Heart right ventricle (tissue), 16 donors: ENCODE measurements around the gene NR3C1. TPM values are rescaled to one million over a fixed set of nuclear protein-coding genes. Genes with fewer than 3 reads are reported as not detected.

ENCODE experiments used
- ATAC-seq, 8 donors: fragments of 200-7000 bp; cut with Tn5 transposase; one replicate each; pipeline ENCODE4 v1.9.1; 2020; ENCODE audit warnings: mild to moderate bottlenecking in 8 of 8, moderate library complexity in 8 of 8, moderate number of reproducible peaks in 1 of 8
- DNase-seq, 2 donors: peaks; one replicate each; pipeline ENCODE4 v3.0.0-alpha.2; 2020
- H3K27ac ChIP-seq, 10 donors: fragments of 200-600 bp; sonication (generic) in 2 of 10; one replicate each; pipeline versions ENCODE4 v1.5.0 to v1.8.0; 2020 to 2022; ENCODE audit warnings: mild to moderate bottlenecking in 3 of 10
- H3K27me3 ChIP-seq, 7 donors: fragments of 200-600 bp; one replicate each; pipeline ENCODE4 v1.8.0; 2021 to 2022; ENCODE audit warnings: mild to moderate bottlenecking in 2 of 7
- H3K36me3 ChIP-seq, 9 donors: fragments of 200-600 bp; sonication (generic) in 1 of 9; one replicate each; pipeline versions ENCODE4 v1.5.0 to v1.8.0; 2020 to 2022; ENCODE audit warnings: mild to moderate bottlenecking in 2 of 9
- H3K4me1 ChIP-seq, 9 donors: fragments of 200-600 bp; sonication (generic) in 1 of 9; one replicate each; pipeline versions ENCODE4 v1.5.0 to v1.8.0; 2020 to 2022; ENCODE audit warnings: mild to moderate bottlenecking in 4 of 9
- H3K4me3 ChIP-seq, 10 donors: fragments of 200-600 bp; sonication (generic) in 2 of 10; one replicate each; pipeline versions ENCODE4 v1.5.0 to v1.8.0; 2020 to 2022; ENCODE audit warnings: mild to moderate bottlenecking in 7 of 10, moderate library complexity in 2 of 10
- H3K9me3 ChIP-seq, 11 donors: fragments of 200-600 bp in 10 of 11; sonication (generic) in 2 of 11; one replicate each; pipeline versions ENCODE4 v1.5.0 to v1.8.0; 2013 to 2022; ENCODE audit warnings: mild to moderate bottlenecking in 2 of 11, control low read depth in 1 of 11, moderate library complexity in 1 of 11
- CTCF ChIP-seq, 9 donors: fragments of 200-600 bp; sonication (generic) in 2 of 9; IDR thresholded peaks; one replicate each; pipeline versions ENCODE4 v1.5.0 to v1.8.0; 2021 to 2022; ENCODE audit warnings: antibody characterized with exemption in 9 of 9, mild to moderate bottlenecking in 5 of 9, moderate library complexity in 1 of 9
- WGBS, 2 donors: extraction: QIAGEN DNeasy Blood & Tissue Kit; methylation state at CpG; one replicate each; pipeline ENCODE4 v1.1.7; 2013; ENCODE audit warnings: inconsistent platforms in 1 of 2; 5-methylcytosine and 5-hydroxymethylcytosine counted together
- intact Hi-C, 10 donors: fragments of 100-400 bp; cut with DNase I; formaldehyde crosslinking; loops; one replicate each; pipeline versions ENCODE4 v1.11.1 to v1.14.2; 2022
- polyA plus RNA-seq, 2 donors: library from polyadenylated mRNA; stranded (reverse); fragments of 200-250 nt; gene quantifications; one replicate each; pipeline ENCODE4 v1.2.3, GENCODE V29; 2013
- total RNA-seq, 10 donors: library from RNA; stranded (reverse); fragmentation: NEBNext Ultra II Directional in 3 of 10; extraction: Animal tissue kit (Norgen Biotek cat#: 25700) in 3 of 10; gene quantifications; one replicate each; pipeline versions ENCODE4 v1.2.1 to v1.2.4, GENCODE V29; 2021 to 2023
- donor health status: Arrhythmogenic right ventricular cardiomyopathy.
- donor health status: ischemic (EF 13 %, LVEDD 7.1; RV severe dilation, severe dysfunction).
- donor health status: healthy with polysubstance abuse.
- donor health status: DM: no; HTN: yes; CAD: no.
- donor health status: DM: no; HTN: no; CAD: no.
- donor health status: ischemic (EF 25% LVEDD 6.9; RV normal size, moderate dysfunction).
- donor health status: ischemic (EF 25% LVEDD 5.7; RV mildly dilated, moderate dysfunction).
- donor health status: healthy.
- donor health status: DM: yes; HTN: yes; CAD: no.
- donor health status: Ischemic cardiomyopathy.
- donor health status: ischemic (EF 35%, LVEDD 5.7; RV mildly dilated, moderate dysfunction).
- donor health status: nonischemic (EF 11% LVEDD 7.7; RV severe dilation, severe dysfunction).
- donor health status: DM: yes; HTN: yes; CAD: no.
- donor health status: PGD.
- donor health status: ischemic (EF 29% LVEDD 5.4; RV normal size, mild dysfunction).
- donor health status: nonischemic (EF 23%, LVEDD 6.1; RV moderate dilation, normal function).

NR3C1 gene
- total and polyA plus RNA-seq, 12 donors, result 11.0 to 62.3 (median 44.6) TPM

DNA sequence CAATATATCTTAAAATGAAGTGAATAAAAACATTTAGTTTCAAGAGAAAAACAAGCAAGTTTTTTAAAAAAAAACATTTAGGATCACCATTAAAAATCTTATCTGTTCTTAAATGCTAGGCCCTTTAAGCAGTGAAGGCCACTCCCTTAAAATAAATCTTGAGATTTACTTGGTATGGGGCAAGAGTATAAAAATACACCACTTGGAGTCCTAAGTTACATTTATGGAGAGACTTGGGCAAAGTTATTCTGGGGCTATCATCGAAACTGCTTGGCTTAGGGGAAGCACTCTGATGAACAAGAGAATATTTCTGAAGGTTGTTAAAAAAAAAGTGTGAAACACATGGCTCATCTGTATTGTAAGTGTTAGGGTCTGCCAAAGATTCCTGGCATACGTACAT, 97.4 kb downstream of the NR3C1 start:
- H3K36me3 ChIP-seq, result peaks cover 0 to 86% (median 29%) of the 10 kb centered on the region in 9 donors
- TF ChIP-seq CTCF (IDR thresholded peaks at IDR 0.05), result no peak
- 48 to 60% methylated on average over 2 of the region's 2 CpGs for WGBS, 2 donors
- DNase-seq, result no peak
- intact Hi-C loops, result loop anchor here in 1 of 10 donors (5.0 kb wide), 1 partner anchor 91 kb away; no protein-coding TSS in a partner anchor
- H3K4me1 ChIP-seq, result peaks cover 0 to 57% (median 16%) of the 10 kb centered on the region in 9 donors
- no peak for ATAC-seq
- no peak overlapping the region for H3K27ac ChIP-seq
- H3K4me3 ChIP-seq, result no peak overlapping the region
- H3K27me3 ChIP-seq, result no peaks in the 10 kb centered on the region
- peaks cover 0 to 11% (median 6%) of the 10 kb centered on the region in 11 donors for H3K9me3 ChIP-seq

- TF ChIP-seq CTCF (IDR thresholded peaks at IDR 0.05), result no peak
- Histone ChIP-seq H3K4me3 (no peak overlapping the region), H3K9me3 (peaks cover 0 to 11% (median 6%) of the 10 kb centered on the region in 11 donors), H3K27me3 (no peaks in the 10 kb centered on the region), H3K4me1 (peaks cover 0 to 48% (median 15%) of the 10 kb centered on the region in 9 donors), H3K27ac (no peak overlapping the region), H3K36me3 (peaks cover 0 to 86% (median 26%) of the 10 kb centered on the region in 9 donors)
- no peak for DNase-seq
- ATAC-seq, result no peak
- intact Hi-C loops, result loop anchor here in 1 of 10 donors (5.0 kb wide), 1 partner anchor 92 kb away; no protein-coding TSS in a partner anchor
- 94 to 97% methylated on average over 2 of the region's 2 CpGs for WGBS, 2 donors
Observed at GRCh38 chr5:143304836-143305475, 98.5 kb downstream of the NR3C1 start.

- Histone ChIP-seq H3K27me3 (no peaks in the 10 kb centered on the region), H3K4me1 (peaks cover 0 to 33% (median 10%) of the 10 kb centered on the region in 9 donors), H3K27ac (no peak overlapping the region), H3K9me3 (peaks cover 0 to 11% (median 6%) of the 10 kb centered on the region in 11 donors), H3K36me3 (peaks cover 0 to 86% (median 31%) of the 10 kb centered on the region in 9 donors), H3K4me3 (no peak overlapping the region)
- TF ChIP-seq CTCF (IDR thresholded peaks at IDR 0.05), result no peak
- no peak for DNase-seq
- intact Hi-C loops, result no loop called here
- ATAC-seq, result no peak
Observed at GRCh38 chr5:143302341-143303045, 101.0 kb downstream of the NR3C1 start.

DNA sequence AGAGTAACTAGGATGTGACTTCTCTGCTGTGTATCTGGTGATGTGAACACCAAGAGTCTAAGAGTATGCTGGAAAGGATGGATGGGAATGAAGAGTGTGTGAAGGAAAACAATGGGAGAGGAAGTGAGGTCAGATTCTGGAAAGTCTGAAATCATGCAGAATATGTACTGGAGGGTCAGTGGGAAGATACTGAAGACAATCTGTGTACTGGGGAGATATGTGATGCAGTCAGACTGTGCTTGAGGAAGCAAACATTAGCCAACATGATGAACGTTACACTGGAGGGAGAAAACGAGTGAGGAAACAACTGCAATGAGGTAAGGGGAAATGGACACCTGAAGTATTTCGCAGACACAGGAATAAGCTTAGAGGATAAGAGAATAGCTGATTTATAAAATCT, 105.7 kb downstream of the NR3C1 start:
- Histone ChIP-seq H3K27me3 (no peaks in the 10 kb centered on the region), H3K4me3 (no peak overlapping the region), H3K9me3 (no peaks in the 10 kb centered on the region), H3K27ac (no peak overlapping the region), H3K36me3 (peaks cover 0 to 93% (median 50%) of the 10 kb centered on the region in 9 donors), H3K4me1 (peaks cover 0 to 20% (median under 1%) of the 10 kb centered on the region in 9 donors)
- DNase-seq, result no peak
- WGBS, 2 donors, result 72 to 81% methylated on average over 3 of the region's 3 CpGs
- no peak for ATAC-seq
- intact Hi-C loops, result loop anchor here in 1 of 10 donors (10.0 kb wide), 1 partner anchor 527 kb away; no protein-coding TSS in a partner anchor
- TF ChIP-seq CTCF (IDR thresholded peaks at IDR 0.05), result no peak
